ENCODE data around the gene TLCD5.

GRCh38 chr11:120381401-120381800 is 56.3 kb downstream of the TLCD5 start:
- no peak for TF ChIP-seq CTCF (IDR thresholded peaks at IDR 0.05)
- TF ChIP-seq EP300 (IDR thresholded peaks at IDR 0.05) = no peak

All from stomach (tissue), 4 donors.